HEK293T (cell line): ENCODE measurements around the gene HIF3A.

Experiments used
- ARNT ChIP-seq: fragments of 450-650 bp; IDR thresholded peaks from 2 replicates; pipeline ENCODE4 v1.6.1; 2017; ENCODE audit warnings: mild to moderate bottlenecking
- CTBP1 ChIP-seq: fragments of 450-650 bp; IDR thresholded peaks from 2 replicates; pipeline ENCODE4 v1.6.1; 2016; ENCODE audit warnings: borderline replicate concordance
- ELF4 ChIP-seq: fragments of 450-650 bp; IDR thresholded peaks from 2 replicates; pipeline ENCODE4 v1.6.1; 2017; ENCODE audit warnings: antibody characterized with exemption
- HDGF ChIP-seq: fragments of 450-650 bp; IDR thresholded peaks from 2 replicates; pipeline ENCODE4 v1.6.1; 2017; ENCODE audit warnings: antibody characterized with exemption, borderline replicate concordance
- LEF1 ChIP-seq: fragments of 450-650 bp; IDR thresholded peaks from 2 replicates; pipeline ENCODE4 v1.6.1; 2017; ENCODE audit warnings: mild to moderate bottlenecking, borderline replicate concordance
- PKNOX1 ChIP-seq: fragments of 450-650 bp; IDR thresholded peaks from 2 replicates; pipeline ENCODE4 v1.6.1; 2016
- SP1 ChIP-seq: fragments of 450-650 bp; IDR thresholded peaks from 2 replicates; pipeline ENCODE4 v1.6.1; 2017
- SUZ12 ChIP-seq: fragments of 450-650 bp; IDR thresholded peaks from 2 replicates; pipeline ENCODE4 v1.6.1; 2016; ENCODE audit warnings: mild to moderate bottlenecking
- TARDBP ChIP-seq: fragments of 450-650 bp; IDR thresholded peaks from 2 replicates; pipeline ENCODE4 v1.6.1; 2016
- ZNF384 ChIP-seq: fragments of 450-650 bp; IDR thresholded peaks from 2 replicates; pipeline ENCODE4 v1.6.1; 2016

GRCh38 chr19:46392837-46393236 is 96.0 kb downstream of the HIF3A start:
- TF ChIP-seq TARDBP (no peak), SP1 (no peak), PKNOX1 (no peak), ARNT (no peak), ZNF384 (no peak), HDGF (no peak), CTBP1 (no peak), SUZ12 (no peak), ELF4 (no peak), LEF1 (no peak)
